SHP77 treated with DMSO at 0.1 percent for 48 hours (cell line): ENCODE results near the gene TCEANC2.
"Not testable (repeated sequence)": the region's sequence is repeated elsewhere in the genome, so short reads cannot be mapped to it uniquely, and the experiment has no call there.

Experiments
- DNase-seq: peaks from one replicate; lab custom pipeline; 2025; lab: John Stamatoyannopoulos, UW

The TCEANC2 gene

DNA sequence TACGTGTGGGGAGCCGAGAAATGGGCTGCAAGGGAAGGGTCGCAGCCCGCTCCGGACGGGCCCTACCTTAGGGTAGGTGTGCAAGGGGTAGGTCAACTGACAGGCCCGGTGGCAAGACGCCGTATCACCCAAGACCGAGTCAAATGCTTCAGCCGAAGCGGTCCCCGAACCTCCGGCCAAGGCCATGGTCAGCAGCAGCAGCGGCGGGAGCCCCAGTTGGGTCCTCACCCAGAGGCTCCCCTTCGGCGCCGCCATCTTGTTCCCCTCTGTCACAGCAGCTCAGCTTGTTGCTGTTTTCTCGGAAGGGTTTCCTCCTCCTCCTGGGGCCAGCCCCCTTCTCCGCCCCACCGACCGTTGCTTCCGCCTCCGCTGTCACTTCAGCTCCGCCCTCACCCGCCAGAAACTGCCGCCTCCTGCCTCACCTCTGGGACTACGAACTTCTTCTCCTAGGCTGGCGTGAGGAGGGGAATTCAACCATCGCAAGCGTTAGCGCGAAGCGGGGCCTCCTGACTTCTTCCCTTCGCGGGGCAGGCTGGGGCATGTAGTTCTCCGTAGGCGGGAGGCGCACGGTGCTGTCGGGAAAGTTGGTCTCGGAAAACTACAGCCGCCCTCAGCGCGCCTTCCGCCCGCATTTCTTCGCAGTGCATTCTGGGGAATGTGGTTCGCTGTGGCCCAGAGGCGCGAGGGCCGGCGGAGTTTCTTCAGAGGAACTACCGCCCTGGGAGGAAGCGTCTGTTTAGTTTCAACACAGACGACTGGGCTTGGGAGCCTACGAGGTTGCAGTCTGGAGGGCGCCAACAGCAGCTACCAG, at the start of gene TCEANC2, which contains the start of gene TMEM59:
TCEANC2 (plus strand) TSS at position 675 of the 811 bp plus-strand sequence. CDS start 815 bp downstream, outside the sequence.
TMEM59 (minus strand) TSS at position 271 of the 811 bp plus-strand sequence; CDS start at position 255, 16 bp downstream.
- DNase-seq = peak; percentile 97

- not testable (repeated sequence) for DNase-seq
Observed at GRCh38 chr1:54003750-54004480, 49.5 kb upstream of the TCEANC2 start.

- DNase-seq = no peak
Observed at GRCh38 chr1:54004481-54005049, 48.8 kb upstream of the TCEANC2 start.

DNA sequence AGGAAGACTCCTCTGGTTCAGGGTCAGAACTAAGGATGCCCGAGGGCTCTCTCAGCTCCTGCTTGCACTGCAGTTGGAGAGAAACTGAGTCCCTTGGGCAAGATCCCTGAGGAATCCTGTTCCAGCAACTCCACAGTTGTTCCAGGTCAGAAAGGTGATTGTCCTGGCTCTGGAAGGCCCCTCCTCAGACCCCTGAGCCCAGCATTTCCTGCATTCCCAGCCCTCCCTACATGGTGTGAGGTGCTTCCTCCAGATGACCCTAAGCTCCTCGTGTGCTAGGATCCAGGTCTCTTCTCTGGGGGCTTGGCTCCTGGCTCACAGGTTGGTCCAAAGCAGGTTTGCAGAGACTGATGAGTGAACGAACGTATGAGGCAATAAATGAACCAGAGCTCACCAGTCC, 46.9 kb upstream of the TCEANC2 start:
- no peak for DNase-seq

DNA sequence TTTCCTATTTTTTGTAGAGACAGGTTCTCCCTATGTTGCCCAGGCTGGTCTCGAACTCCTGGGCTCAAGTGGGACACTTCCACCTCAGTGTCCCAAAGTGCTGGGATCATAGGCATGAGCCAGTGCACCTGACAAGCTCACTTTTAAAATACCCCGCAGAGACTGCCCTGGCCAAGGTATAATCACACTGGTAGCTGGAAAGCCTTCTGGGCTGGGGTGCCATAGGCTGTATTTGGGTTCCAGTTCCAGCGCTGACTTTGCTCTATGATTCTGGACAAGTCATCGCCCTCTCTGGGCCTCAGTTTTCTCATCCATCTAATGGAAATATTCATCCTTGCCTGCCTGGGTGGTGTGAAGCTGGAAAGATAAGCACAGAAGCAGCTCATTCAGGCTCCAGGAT, 45.8 kb upstream of the TCEANC2 start:
- no peak for DNase-seq

GRCh38 chr1:54008876-54009275, 44.5 kb upstream of the TCEANC2 start:
- no peak for DNase-seq

GRCh38 chr1:54009406-54009805, 44.0 kb upstream of the TCEANC2 start:
- no peak for DNase-seq

DNA sequence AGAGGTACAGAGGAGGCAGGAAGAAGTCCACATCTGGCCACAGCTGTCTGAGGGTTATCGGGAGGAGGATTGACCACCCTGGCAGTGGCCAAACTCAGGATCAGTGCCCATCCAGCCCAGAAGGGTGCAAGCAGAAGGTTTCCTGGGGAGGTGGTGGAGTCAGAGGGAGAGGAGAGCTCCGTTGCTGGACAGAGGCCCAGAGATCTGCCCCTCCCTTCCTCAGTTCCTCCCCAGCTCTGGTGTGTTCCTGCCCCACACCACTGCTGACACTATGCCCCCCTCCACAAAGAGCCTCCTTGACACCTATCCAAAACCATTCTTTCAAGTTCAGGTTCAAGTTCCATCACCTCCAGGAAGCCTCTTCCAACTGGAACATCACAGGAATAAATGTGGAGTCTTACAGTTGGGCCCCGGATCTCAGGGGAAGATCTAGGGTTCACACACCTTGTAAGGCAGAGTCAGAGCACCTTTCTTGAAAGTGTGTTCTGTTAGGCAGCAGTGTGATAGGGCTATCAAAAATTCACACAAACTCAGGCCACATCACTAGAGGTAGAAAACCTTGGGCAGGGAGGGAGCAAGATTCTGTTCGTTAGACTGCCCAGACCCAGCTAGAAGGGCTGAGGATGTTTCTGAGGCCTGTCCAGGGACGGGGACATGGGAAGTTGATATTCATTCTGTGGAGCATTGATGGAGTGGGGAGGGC, 42.8 kb upstream of the TCEANC2 start:
- DNase-seq = no peak

DNA sequence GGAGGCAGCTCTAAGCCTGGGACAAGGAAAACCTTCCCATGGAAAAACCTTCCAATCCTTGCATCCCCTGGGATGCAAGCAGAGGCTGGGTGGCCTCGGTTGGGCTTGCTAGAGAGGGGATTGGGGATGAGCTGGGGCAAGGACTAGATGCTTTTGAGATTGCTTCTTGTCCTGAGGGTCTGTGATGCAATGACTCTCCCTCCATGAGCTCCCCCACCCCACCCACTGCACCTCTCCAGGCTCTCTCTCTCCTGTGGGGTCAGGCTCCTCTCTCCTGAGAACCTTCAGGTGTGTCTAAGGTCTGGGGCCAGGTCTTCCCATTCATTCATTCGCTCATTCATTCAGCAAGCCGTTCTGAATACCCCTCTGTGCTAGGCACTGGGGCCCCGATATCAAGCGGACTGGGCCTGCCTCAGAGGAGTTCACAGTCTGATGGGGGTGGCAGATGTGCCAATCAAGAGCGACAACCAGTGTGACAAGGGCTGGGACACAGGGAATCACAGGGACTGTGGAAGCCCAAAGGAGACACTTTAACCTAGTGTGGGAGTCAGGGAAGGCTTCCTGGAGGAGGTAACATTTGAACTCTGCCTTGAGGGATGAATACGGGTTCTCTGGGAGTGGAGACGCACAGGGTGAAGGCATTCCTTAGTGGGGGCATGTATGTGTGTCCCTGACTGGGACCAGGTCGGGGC, 41.9 kb upstream of the TCEANC2 start:
- no peak for DNase-seq

DNA sequence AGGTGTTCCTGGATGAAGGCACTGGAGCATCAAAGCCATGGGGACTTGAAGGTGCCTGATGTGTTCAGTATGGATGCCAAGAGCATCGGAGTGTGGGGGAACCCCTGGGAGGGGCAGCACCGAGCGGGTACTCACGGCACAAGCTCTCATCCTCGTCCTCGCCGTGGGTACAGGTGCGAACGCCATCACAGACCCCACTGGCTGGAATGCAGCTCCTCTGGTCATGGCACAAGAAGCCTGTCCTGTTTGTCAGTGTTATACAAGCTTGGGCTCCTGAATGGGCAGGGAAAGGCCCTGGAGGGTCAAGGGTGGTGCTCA, 41.4 kb upstream of the TCEANC2 start:
- DNase-seq = no peak

DNA sequence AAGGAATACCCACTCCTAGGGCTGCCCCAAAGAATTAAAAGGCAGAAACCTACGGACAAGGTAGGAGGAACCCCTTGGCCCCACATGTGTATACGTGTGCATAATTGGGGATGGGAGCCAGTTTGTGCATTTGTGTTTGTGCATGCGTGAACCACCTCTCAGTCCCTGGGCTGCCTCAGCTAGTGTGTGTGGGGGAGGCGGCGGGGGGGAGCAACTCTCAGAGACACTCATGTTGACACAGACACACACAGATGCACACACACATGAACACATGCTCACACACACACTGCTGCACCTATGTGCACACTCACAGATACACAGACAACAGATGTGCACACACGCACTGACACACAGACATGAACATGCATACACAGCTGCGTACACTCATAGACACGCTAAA, 40.5 kb upstream of the TCEANC2 start:
- no peak for DNase-seq

- DNase-seq = no peak
Observed at GRCh38 chr1:54013393-54014008, 39.9 kb upstream of the TCEANC2 start.

DNA sequence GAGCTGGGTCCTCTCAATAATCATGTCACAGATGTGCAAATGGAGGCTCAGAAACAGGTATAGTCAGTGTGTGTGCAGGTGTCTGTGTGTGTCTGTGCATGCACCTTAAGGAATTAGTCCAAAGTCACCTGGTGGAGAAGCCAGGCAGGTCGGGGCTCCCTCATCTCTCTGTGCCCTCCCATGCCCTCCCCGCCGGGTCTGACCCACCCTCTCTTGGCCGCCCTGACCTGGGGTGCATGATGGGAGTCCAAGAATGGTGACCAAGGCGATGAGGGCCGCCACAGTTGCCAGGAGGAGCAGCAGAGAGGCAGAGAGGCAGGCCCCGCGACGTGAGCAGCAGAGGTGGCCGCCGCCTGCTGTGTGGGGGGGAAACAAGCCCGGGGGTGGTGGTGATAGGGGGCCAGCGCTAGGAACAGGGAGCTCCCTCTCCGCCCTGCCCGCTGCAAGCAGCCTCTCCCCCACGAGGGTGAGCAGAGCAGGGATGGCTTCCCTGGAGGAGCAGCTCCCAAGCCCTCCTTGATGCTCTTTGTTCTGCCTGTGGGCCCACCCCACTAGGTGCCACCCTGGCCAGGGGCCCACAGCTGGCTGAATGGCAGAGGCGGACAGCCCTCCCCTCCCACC, 39.3 kb upstream of the TCEANC2 start:
- no peak for DNase-seq

GRCh38 chr1:54016343-54017282, 36.8 kb upstream of the TCEANC2 start:
- DNase-seq = no peak

- no peak for DNase-seq
Observed at GRCh38 chr1:54017979-54018378, 35.4 kb upstream of the TCEANC2 start, which contains the start of gene LDLRAD1. Gene LDLRAD1, minus strand, starts transcription at chr1:54018186. Its CDS starts 74 bp downstream, at chr1:54018112.

- no peak for DNase-seq
Observed at GRCh38 chr1:54018635-54019034, 34.8 kb upstream of the TCEANC2 start.

DNA sequence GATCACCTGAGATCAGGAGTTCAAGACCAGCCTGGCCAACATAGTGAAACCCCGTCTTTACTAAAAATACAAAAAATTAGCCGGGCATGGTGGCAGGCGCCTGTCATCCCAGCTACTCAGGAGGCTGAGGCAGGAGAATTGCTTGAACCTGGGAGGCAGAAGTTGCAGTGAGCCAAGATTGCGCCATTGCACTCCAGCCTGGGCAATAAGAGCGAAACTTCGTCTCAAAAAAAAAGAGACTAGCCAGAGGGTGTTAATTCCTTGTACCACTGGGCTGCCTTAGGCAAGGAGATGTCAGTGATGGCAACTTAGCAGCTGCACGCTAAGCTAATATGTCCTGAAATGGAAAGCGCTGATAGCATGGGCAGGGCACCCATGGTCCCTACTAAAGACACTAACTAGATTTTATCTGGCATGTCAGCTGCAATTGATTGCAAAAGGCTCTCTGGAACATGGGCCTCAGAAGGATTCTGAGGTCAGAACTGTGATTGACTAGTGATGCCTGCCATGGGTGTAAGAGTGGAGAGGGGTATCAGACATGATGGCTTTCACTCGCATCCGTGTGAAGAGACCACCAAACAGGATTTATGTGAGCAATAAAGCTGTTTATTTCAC, 33.7 kb upstream of the TCEANC2 start:
- not testable (repeated sequence) for DNase-seq

DNA sequence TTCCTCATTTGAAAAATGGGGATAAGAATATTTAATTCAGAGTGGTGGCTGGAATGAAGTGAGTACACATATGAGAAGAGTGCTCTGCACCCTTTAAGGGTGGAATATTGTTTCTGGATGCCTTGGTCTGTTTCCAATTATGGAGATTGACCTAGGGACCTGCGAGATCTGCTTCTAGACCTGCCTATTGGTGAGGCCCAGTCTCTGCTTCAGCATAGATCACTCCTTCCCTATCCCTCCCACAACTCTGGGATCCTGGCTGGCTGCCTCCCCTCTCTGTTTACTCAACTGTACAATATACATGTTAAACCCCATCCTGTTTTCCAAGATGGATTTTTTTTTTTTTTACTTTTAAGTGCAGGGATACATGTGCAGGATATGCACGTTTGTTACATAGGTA, 29.1 kb upstream of the TCEANC2 start:
- DNase-seq = no peak

DNA sequence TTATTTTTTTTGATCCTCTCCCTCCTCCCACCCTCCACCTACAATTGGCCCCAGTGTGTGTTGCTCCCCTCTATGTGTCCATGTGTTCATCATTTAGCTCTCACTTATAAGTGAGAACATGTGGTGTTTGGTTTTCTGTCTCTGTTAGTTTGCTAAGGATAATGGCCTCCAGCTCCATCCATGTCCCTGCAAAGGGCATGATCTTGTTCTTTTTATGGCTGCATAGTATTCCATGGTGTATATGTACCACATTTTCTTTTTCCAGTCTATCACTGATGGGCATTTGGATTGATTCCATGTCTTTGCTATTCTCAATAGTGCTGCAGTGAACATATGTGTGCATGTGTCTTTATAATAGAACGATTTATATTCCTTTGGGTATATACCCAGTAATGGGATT, 28.6 kb upstream of the TCEANC2 start:
- DNase-seq = not testable (repeated sequence)
